HT-29 (cell line): ENCODE results near the gene CTSA. TPM values are rescaled to one million over a fixed set of nuclear protein-coding genes. Genes with fewer than 3 reads are reported as not detected.
"Not testable (repeated sequence)": the region's sequence is repeated elsewhere in the genome, so short reads cannot be mapped to it uniquely, and the experiment has no call there.

Source experiments
- DNase-seq: peaks from one replicate; pipeline ENCODE4 v3.0.0-alpha.2; 2015; ENCODE audit warnings: low spot score
- total RNA-seq: library from RNA; depleted of rRNA; stranded (reverse); fragments of >200 nt; shearing (Covaris generic); gene quantifications from 2 replicates; pipeline ENCODE4 v1.2.3, GENCODE V29; 2014

Gene CTSA
- total RNA-seq, 1 experiment from 2014 or later: 162 TPM

DNA sequence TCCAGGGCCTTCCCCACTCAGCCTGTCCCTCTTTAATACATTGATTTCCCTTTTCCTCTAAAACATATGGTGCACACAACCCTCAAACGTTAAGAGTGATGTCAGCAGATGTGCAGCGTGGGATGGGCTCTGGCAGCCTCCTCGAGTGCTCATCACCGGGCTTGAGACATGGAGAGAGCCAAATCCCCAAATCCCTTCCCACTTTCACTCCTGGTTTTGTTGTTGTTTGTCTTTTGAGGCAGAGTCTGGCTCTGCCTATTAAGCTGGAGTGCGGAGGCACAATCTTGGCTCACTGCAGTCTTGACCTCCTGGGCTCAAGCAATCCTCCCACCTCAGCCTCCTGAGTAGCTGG is 26.6 kb downstream of the CTSA start:
- DNase-seq: no peak

DNA sequence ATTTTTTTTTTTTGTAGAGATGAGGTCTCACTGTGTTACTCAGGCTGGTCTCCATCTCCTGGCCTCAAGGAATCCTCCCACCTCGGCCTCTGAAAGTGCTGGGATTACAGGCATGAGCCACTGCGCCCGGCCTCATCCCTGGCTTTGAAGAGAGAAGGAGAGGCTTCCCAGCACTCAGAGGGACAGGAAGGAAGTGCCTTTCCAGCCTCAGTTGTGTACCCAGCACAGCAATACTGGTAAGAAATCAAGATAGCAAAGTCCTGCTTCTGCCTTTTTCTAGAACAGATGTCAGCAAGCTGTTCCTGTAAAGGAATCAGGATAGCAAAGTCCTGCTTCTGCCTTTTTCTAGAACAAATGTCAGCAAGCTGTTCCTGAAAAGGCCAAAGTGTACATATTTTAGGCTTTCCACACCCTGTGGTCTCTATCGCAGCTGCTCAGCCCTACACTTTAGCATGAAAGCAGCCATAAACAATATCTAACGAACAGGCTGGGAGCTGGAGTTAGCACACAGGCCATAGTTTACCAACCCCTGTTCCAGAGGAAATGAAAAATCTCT is 27.1 kb downstream of the CTSA start:
- no peak for DNase-seq

GRCh38 chr20:45918779-45919537 is 27.8 kb downstream of the CTSA start:
- DNase-seq: no peak

- no peak for DNase-seq
These were observed 28.6 kb downstream of the CTSA start for GRCh38 chr20:45919542-45920399.

GRCh38 chr20:45920462-45921336 is 29.6 kb downstream of the CTSA start:
- no peak for DNase-seq

GRCh38 chr20:45921337-45922189 is 30.4 kb downstream of the CTSA start:
- DNase-seq: no peak

- DNase-seq: no peak
These were observed 33.5 kb downstream of the CTSA start for GRCh38 chr20:45924391-45925261.

DNA sequence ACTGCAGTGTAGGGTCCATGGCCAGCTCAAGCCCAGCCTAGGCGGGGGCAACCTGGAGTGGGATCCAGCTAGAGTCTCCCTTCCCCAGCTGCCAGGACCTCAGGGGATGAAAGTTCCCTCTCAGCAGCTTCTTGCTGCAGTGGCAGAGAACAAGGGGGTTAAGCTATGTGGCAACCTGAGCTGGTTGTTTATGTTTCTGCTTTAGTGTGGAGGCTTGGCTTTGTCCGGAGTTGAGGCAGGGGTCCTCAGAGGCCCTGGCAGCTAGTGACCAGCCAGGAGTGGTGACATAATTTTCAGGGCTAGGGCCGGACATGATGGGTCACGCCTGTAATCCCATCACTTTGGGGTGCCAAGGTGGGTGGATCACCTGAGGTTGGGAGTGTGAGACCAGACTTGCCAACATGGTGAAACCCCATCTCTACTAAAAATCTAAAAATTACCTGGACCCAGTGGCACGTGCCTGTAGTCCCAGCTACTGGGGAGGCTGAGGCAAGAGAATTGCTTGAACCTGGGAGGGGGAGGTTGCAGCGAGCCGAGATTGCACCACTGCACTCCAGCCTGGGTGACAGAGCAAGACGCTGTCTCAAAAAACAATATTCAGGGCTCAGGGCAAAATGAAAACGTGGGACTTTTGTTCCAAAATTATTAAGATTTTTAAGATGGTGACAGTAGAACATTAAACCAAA is 34.8 kb downstream of the CTSA start:
- DNase-seq: no peak

DNA sequence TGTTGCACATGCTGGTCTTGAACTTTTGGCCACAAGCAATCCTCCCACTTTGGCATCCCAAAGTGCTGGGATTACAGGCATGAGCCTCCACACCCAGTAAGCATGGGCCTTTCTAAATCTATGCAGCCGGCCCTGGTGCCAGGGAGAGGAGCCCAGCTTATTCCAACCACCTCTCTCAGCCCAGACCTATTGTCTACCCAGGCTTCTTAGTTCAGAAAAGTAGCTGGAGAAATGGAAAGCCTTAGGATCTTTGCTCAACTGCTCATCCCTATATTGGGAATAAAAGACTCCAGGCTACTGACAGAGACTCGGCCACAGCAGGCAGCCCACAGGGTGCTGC is 35.6 kb downstream of the CTSA start:
- no peak for DNase-seq

- DNase-seq: no peak
These were observed 36.1 kb downstream of the CTSA start for GRCh38 chr20:45927071-45927878.

GRCh38 chr20:45931680-45932079 is 40.5 kb downstream of the CTSA start:
- not testable (repeated sequence) for DNase-seq

DNA sequence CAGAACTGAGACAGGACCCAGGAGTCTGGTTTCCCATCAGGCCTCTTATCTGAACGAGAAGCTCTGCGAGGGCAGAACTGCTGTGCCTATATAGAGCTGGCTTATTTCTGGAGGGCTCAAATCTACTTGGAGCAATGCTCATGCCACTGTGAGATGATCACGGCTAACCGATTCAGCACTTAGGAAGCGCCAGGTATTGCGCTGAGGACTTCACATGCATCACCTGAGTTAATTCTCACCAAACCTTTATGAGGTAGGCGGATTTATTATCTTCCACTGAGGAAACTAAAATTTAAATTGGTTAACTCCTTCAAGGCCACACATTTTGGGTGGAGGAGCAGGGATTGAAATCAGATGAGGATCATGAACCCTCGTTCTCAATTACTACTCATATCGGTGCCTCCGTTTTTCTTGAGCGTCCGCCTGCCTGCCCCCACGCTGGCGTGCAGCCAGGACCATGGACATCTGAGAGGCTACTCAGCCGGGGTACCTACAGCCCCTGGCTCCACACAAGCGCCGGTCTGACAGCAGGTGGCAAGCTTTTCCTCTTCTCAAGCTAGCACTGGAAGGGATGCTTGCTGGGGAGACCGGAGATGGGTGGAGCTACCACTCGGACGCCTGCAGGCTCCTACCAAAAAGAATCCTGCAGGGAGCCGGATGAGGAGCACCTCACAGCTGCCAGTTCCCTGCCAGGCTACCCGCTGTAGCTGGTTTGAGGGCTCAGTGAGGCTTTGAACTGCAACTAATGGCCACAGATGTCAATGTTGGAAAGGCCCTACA is 42.3 kb downstream of the CTSA start:
- peak; percentile 91 for DNase-seq

DNA sequence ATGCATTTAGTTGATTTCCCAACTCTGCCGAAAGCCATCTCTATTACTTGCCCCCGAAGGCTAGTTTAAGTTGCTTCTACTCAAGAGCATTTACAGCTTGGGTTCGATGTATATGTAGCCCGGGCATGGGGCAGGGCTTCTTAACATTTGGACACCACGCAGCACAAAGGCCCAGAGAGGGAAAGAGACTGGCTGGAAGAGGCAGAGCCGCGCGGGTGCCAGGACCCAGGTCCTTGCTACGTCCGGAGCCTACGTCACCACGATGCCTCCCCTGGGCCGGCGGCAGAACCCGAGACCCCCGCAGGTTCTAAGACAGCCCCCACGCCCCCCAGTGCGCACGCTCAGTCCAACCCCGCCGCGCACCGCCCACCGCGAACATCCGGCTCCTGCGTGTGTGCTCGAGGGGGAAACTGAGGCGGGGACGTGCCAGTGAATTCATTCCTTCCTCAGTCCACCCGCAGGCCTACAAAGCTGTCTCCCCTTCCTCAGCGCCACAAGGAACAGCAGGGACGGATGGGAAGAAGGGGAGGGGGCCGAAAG is 43.0 kb downstream of the CTSA start:
- no peak for DNase-seq

- DNase-seq: peak; percentile 100
These were observed 43.7 kb downstream of the CTSA start, which contains the start of gene PCIF1 for GRCh38 chr20:45934586-45935415. TSS of gene PCIF1 (plus strand) at chr20:45934683. CDS start at chr20:45939000, 4,317 bp downstream.

GRCh38 chr20:45935416-45936046 is 44.4 kb downstream of the CTSA start:
- no peak for DNase-seq

DNA sequence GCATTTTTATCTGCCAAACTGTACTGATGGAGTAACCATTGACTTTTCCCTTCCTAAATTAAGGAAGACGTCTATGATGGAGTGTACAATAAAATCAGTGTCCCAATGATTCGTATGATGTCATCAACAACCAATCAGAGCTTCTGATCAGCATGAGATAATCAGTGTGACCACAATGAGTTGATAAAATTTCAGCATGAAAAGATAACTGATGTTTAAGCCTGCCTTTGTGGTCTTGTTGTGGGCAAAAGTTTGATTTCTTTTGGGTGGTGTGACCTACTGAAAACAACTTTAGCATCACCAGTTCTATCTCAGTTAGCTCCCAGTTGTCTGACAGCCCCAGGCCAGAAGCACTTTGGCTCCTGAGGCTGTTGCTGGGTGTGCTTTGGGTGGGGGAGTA is 46.6 kb downstream of the CTSA start:
- no peak for DNase-seq
